IMR-90 (cell line): ENCODE measurements around the gene IFNA8.

ENCODE experiments used
- BHLHE40 ChIP-seq: fragments of 150-350 bp; IDR thresholded peaks from 2 replicates; pipeline ENCODE4 v1.6.1; 2016; ENCODE audit warnings: mild to moderate bottlenecking, low read depth, low read length
- CEBPB ChIP-seq: IDR thresholded peaks from 2 replicates; pipeline ENCODE4 v1.6.1; 2012; ENCODE audit warnings: low read depth, low read length, improper control_type of control experiment
- CTCF ChIP-seq: conservative IDR thresholded peaks from 2 replicates; pipeline ENCODE4 v1.5.1; 2012; ENCODE audit warnings: mild to moderate bottlenecking, low read depth, low read length, improper control_type of control experiment
- MAFK ChIP-seq: IDR thresholded peaks from 2 replicates; pipeline ENCODE4 v1.6.1; 2012; ENCODE audit warnings: low read depth, low read length, improper control_type of control experiment
- MXI1 ChIP-seq: IDR thresholded peaks from 2 replicates; pipeline ENCODE4 v1.6.1; 2012; ENCODE audit warnings: low read depth, mild to moderate bottlenecking, low read length, moderate library complexity, borderline replicate concordance
- NFE2L2 ChIP-seq: fragments of 150-350 bp; IDR thresholded peaks from 2 replicates; pipeline ENCODE4 v1.6.1; 2016; ENCODE audit warnings: low read depth, mild to moderate bottlenecking, low read length
- POLR2A ChIP-seq: IDR thresholded peaks from 2 replicates; pipeline ENCODE4 v1.6.1; 2012; ENCODE audit warnings: mild to moderate bottlenecking, low read depth, low read length
- RAD21 ChIP-seq: IDR thresholded peaks from 2 replicates; pipeline ENCODE4 v1.6.1; 2012; ENCODE audit warnings: low read length, improper control_type of control experiment
- RCOR1 ChIP-seq: IDR thresholded peaks from 2 replicates; pipeline ENCODE4 v1.6.1; 2012; ENCODE audit warnings: mild to moderate bottlenecking, low read length, improper control_type of control experiment; ENCODE audit not compliant: insufficient replicate concordance
- RFX5 ChIP-seq: IDR thresholded peaks from 2 replicates; pipeline ENCODE4 v1.8.0; 2012; ENCODE audit warnings: low read depth, mild to moderate bottlenecking, low read length, moderate library complexity
- TF ChIP-seq, protein P1 (sequence below): fragments of 150-350 bp; IDR thresholded peaks from 2 replicates; pipeline ENCODE4 v1.6.1; 2017; ENCODE audit warnings: mild to moderate bottlenecking, antibody characterized with exemption, low read length, low read depth
- TF ChIP-seq, protein P2 (sequence below): fragments of 150-350 bp; IDR thresholded peaks from 2 replicates; pipeline ENCODE4 v1.6.1; 2016; ENCODE audit warnings: low read depth, mild to moderate bottlenecking, low read length, moderate library complexity, borderline replicate concordance

- TF ChIP-seq CTCF: no peak
- TF ChIP-seq RFX5: no peak
- TF ChIP-seq POLR2A: no peak
- no peak for TF ChIP-seq NFE2L2
- TF ChIP-seq, protein P1, sequence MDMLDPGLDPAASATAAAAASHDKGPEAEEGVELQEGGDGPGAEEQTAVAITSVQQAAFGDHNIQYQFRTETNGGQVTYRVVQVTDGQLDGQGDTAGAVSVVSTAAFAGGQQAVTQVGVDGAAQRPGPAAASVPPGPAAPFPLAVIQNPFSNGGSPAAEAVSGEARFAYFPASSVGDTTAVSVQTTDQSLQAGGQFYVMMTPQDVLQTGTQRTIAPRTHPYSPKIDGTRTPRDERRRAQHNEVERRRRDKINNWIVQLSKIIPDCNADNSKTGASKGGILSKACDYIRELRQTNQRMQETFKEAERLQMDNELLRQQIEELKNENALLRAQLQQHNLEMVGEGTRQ: no peak
- TF ChIP-seq BHLHE40: no peak
- TF ChIP-seq, protein P2, sequence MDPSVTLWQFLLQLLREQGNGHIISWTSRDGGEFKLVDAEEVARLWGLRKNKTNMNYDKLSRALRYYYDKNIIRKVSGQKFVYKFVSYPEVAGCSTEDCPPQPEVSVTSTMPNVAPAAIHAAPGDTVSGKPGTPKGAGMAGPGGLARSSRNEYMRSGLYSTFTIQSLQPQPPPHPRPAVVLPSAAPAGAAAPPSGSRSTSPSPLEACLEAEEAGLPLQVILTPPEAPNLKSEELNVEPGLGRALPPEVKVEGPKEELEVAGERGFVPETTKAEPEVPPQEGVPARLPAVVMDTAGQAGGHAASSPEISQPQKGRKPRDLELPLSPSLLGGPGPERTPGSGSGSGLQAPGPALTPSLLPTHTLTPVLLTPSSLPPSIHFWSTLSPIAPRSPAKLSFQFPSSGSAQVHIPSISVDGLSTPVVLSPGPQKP: no peak
- no peak for TF ChIP-seq CEBPB
- no peak for TF ChIP-seq RAD21
- TF ChIP-seq MAFK: no peak
- TF ChIP-seq RCOR1: no peak
- no peak for TF ChIP-seq MXI1
These were observed 45.2 kb downstream of the IFNA8 start for GRCh38 chr9:21454149-21454548.
